Measurements from ENCODE around the gene CCNYL1. TPM values are rescaled to one million over a fixed set of nuclear protein-coding genes. Genes with fewer than 3 reads are reported as not detected.
"Not testable (repeated sequence)": the region's sequence is repeated elsewhere in the genome, so short reads cannot be mapped to it uniquely, and the experiment has no call there.

Gene CCNYL1
- polyA plus RNA-seq (ENCODE audit: insufficient read length in 3 of 3): 10 to 100 TPM; 18.3 to 20.4 (median 20.3) TPM

DNA sequence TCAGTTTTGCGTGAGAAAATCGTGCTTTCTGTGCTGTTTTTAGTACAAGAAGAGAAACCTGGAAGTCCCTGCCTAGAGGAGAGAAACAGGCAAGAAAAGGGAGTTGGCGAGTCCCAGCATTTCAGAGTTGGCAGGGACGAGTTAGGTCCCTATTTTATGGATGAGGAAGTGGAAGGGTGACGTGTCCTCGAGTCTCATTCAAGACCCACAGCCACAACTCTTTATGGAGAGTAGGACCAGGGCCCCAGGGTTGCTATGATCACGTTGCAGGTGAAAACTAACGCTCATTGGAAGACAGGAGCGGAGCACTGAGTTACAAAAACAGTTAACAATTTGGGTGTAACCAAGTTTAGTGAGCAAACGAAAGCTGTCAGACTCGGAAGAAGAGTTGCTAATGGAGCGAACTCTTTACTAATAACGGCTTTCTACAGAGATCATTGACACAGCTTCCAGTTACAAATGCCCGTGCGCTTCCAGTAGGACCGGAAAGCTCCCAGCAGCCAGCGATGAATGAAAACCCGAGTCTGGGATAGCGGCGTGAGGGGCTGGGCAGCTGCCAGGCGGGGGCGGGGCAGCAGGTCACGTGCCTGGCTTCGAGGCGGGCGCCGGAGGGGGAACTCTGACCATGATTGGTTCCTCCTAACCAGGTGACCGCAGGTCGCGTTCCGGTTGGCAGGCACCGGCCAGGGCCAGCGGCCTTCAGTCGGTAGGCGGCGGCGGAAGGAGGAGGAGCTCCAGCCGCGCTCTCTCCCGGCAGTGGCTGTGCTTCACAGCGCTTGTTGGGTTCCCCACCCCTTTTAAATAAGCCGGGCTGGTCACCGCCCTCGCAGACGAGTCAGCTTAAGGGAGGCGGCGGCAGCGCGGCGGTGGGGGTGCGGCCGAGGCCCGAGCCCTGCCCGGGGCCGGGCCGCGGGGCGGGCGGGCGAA, at the start of gene CCNYL1:
Gene CCNYL1 (plus strand): TSS at position 827 of the 927 bp plus-strand sequence. CDS start 257 bp downstream, outside the sequence.
- DNase-seq (ENCODE audit: low read depth in 3 of 3, low spot score in 2 of 3): peak; percentile 91 to 95 (median 94)

DNA sequence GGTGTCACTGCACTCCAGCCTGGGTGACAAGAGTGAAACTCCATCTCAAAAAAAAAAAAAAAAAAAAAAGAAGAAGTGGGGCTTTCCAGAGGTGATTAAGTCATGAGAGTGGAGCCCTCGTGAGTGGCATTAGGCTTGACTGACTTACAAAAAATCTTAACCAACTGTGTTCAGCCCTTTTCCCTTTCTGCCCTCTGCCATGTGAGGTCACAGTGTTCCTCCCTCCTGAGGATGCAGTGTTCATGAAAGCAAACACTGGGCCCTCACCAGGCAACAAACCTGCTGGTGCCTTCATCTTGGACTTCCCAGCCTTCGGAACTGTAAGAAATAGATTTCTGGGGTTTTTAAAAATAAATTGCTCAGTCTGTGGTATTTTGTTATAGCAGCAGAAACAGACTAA, 49.2 kb upstream of the CCNYL1 start:
- DNase-seq (ENCODE audit: low read depth in 3 of 3, low spot score in 2 of 3): no peak

DNA sequence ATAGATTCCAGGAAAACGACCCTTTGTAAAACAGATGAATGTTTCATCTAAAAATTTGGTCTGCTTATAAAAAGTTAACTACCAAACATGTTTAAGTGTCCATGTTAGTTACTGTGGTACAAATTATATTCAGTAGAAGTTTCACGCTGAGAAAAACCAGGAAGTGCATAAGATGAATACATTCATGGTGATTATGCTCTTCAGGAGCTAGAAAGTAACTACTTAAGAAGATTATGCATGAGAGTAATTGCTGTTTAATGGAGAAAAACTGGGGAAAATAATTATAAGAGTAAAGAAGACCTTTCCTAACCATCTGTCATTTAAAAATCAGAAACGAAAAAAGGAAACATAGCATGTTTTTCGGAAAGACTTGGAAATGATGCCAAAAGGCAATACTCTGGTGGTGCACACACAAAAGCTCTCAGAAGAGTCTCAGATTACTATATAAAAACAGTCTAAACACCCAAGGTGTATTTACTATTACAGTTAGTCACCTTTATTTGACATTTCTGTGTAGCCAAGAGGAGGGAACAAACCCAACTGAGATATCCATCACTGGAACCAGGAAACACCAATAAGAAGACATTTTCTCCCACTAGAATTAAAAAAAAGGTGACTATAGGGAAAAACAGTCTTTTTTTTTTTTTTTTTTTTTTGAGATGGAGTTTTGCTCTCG, 47.4 kb upstream of the CCNYL1 start:
- no peak for DNase-seq (ENCODE audit: low read depth in 3 of 3, low spot score in 2 of 3)

DNA sequence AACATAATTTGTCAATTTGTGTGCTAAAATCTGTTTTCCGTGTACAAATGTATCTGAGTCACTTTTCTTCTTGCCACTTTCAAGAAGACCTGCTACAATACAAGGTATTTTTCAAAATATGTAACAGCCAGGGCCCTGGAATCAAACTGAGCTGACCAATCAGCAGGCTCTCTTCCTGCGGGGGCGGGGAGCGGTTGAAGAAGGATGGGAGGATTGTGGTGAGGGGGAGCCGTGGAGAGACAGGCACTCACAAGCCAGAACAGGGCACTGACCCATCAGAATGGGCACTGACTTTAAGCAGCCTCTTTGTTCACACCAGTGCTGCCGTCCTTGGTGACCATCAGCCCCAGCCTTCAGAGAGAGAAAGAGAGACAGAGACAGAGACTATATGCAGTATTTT, 40.6 kb upstream of the CCNYL1 start:
- no peak for DNase-seq (ENCODE audit: low read depth in 3 of 3, low spot score in 2 of 3)

DNA sequence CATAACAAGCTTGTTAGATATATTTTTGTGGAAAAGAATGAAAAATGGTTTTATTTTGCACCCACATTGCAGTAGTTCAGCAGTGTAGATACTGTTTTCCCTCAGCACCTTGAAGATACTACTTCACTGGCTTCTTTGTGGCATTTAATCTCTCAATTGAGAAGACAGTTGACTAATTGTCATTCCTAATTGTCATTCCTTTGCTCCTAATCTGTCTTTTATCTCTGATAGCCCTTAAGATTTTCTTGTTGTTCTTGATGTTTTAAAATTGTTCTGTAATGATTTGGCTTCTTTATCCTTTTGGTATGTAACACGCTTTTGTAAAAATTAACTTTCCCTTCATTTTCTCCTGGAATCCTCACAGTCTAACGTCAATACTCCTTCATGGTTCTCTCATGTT, 38.0 kb upstream of the CCNYL1 start:
- DNase-seq (ENCODE audit: low read depth in 3 of 3, low spot score in 2 of 3): no peak

DNA sequence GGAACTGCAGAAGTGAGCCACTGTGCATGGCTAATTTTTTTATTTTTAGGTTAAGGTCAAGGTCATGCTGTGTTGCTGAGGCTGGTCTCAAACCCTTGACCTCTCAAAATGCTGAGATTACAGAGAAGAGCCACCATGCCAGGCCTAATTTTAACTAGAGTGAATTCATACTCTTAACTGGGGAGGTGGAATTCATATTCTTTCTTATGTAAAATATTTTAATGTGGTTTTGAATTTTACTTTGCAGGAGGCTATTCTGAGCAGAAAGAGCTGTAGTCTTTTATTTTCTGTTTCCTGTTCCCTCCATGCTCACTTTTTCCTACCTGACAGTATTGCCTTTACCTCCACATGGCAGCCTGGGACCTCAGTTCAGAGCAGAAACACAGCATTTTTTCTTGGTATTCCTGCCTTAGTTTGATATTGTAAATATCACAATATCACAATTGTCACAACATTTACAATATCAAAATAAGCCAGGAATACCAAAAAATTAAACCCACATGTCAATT, 37.1 kb upstream of the CCNYL1 start:
- no peak for DNase-seq (ENCODE audit: low read depth in 3 of 3, low spot score in 2 of 3)

DNA sequence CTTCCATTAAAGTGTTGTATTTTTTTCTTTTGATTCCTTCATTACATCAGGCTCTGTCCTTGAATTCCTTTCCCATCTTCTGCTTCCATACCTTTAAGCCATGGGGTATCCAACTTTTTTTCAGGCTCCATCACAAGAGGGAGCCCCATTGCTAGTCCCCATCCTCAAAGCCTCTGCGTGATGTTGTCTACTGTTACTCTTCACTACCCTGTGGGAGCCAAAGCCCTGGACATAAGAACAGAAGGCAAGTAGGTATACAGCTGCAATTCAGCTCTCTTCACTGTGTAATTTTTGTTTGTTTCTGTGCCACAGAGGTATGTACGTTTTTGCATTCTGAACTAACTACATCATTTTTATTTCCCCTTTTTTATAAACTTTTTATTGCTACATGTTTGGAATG, 36.6 kb upstream of the CCNYL1 start:
- DNase-seq (ENCODE audit: low read depth in 3 of 3, low spot score in 2 of 3): no peak

DNA sequence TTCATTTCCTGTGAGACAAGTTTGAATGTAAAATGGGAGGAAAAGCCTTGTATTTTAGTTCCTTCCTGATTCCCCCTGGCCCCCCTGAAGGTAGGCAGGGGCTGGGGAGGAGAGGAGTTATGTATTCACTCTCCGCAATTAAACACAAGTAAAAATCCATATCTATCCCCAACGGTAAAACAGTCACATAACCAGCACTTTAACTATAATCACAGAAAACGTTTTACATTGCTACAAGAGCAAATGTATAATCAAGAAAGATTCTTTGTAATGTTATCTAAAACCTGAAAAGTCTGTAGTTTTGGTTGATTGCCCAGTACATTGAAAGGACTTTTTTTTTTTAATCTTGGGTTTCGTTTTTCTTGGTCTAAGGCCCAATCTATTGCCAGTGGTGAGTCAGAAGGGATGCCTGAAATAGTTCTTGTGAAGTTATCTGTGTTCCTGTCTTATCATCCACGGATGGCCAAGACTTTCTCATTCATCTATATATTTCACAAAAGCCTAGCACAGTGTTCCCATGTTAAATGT, 34.5 kb upstream of the CCNYL1 start:
- no peak for DNase-seq (ENCODE audit: low read depth in 3 of 3, low spot score in 2 of 3)

DNA sequence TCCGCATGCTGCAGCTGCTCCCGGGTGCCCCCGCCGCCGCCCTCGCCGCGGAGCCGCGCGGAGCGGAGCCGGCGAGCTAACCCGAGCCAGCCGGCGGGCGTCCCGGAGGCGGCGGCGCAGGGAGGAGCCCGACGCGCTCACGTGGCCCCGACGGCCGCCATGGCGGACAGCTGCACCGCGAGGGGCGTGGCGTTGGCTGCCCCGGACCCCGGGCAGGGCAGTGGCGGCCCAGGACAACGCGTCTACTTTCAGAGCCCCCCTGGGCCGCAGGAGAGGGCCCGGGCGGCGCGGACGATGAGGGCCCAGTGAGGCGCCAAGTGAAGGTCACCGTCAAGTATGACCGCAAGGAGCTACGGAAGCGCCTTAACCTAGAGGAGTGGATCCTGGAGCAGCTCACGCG, 30.0 kb upstream of the CCNYL1 start:
- DNase-seq (ENCODE audit: low read depth in 3 of 3, low spot score in 2 of 3): no peak

DNA sequence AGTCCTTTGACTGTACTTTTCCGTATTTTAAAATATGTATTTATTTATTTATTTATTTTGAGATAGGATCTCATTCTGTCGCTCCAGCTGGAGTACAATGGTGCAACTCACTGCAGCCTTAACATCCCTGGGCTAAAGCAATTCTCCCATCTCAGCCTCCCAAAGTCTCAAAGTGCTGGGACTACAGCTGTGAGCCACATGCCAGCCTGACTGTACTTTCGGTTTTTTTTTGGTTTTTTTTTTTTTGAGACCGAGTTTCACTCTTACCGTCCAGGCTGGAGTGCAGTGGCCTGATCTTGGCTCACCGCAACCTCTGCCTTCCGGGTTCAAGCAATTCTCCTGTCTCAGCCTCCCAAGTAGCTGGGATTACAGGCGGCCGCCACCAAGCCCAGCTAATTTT, 28.9 kb upstream of the CCNYL1 start:
- DNase-seq (ENCODE audit: low read depth in 3 of 3, low spot score in 2 of 3): no peak

DNA sequence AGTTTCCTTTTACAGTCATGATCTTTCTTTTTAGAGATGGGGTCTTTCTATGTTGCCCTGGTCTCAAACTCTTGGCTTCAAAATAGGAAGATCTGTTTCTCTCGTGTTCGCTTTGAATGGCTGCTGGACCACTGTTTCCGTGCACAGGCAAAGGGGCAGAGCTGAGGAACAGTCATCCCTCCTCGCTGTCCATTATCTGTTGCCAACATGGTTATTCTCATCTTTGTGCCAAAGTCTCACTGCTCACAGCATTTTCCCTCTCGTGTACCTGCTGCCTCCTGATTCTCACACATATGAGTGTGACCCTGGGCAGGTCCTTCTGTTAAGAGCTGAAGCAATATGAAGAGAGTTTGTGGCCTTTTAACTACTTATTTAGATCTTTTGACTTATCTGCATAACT, 28.0 kb upstream of the CCNYL1 start:
- no peak for DNase-seq (ENCODE audit: low read depth in 3 of 3, low spot score in 2 of 3)

DNA sequence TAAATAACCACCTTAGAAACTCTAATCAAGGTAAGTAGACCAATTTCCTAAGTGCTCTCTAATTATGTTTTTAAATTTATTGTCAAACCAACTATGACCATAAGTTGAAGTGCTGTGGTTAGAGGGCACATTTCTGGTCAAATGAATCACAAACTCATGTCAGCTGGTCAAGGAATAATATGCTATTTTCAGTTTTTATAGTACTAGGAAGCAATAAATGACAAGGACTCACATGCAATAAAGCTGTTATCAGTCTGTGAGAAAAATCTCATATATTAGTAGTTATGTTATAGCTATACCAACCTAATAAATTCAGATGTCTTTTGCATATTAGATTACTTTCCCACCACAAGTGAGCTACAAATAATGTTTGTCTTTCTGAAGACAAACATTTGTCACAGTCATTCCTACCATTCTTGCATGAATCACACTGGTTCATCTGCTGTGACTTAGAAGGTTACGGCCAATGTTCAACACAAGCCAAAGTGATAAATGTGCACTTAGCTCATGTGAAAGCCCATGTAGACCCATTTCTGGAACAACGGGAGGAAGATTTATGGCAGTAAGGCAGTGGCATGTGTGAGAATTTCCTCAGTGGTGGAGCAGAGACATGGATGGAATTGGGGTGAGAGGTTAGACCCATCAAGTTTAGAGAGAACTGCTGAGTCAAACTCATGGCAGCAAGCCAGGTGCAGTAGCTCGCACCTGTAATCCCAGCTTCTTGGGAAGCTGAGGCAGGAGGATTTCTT, 27.4 kb upstream of the CCNYL1 start:
- no peak for DNase-seq (ENCODE audit: low read depth in 3 of 3, low spot score in 2 of 3)

DNA sequence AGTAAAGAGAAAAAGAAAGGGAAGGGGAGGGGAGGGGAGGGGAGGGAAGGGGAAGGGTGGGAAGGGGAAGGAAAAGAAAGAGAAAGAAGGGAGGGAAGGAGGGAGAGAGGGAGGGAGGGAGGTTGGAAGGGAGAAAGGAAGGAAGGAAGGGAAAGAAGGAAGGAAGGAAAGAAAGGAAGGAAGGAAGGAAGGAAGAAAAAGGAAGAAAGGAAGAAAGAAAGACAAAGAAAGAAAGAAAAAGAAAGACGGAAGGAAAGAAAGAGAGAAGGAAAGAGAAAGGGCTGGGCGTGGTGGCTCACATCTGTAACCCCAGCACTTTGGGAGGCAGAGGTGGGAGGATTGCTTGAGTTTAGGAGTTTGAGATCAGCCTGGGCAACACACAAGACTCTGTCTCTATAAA, 24.6 kb upstream of the CCNYL1 start:
- DNase-seq (ENCODE audit: low read depth in 3 of 3, low spot score in 2 of 3): no peak

DNA sequence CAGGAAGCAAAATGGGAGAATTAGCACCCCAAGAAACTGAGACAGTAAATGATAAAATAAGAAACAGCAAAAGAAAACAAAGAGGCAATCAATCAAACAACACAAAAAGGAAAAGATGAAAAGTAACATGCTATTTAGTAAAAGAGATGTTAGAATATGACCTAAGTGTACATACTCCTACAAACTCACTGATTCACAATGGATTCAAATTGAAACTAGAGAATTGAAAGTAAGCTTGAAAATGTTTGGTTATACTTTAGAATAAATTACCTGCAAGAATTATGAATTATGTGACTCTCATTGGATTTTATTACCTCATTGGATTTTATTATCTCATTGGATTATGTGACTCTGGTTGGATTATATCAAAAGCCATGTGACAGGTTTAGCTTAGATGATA, 22.8 kb upstream of the CCNYL1 start:
- no peak for DNase-seq (ENCODE audit: low read depth in 3 of 3, low spot score in 2 of 3)

DNA sequence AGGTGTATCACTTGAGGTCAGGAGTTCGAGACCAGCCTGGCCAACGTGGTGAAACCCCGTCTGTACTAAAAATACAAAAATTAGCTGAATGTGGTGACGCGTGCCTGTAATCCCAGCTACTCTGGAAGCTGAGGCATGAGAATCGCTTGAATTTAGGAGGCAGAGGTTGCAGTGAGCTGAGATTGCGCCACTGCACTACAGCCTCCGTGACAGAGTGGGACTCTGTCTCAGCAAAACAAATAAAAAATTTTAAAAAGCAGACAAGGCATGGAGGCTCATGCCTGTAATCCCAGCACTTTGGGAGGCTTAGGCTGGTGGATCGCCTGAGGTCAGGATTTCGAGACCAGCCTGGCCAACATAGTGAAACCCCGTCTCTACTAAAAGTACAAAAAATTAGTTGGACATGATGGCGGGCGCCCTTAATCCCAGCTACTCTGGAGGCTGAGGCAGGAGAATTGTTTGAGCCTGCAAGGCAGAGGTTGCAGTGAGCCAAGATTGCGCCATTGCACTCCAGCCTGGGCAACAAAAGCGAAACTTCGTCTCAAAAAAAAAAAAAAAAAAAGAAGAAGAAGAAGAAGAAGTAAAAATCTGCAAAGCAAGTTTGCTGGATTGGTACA, 20.5 kb upstream of the CCNYL1 start:
- not testable (repeated sequence) for DNase-seq (ENCODE audit: low read depth in 3 of 3, low spot score in 2 of 3)

DNA sequence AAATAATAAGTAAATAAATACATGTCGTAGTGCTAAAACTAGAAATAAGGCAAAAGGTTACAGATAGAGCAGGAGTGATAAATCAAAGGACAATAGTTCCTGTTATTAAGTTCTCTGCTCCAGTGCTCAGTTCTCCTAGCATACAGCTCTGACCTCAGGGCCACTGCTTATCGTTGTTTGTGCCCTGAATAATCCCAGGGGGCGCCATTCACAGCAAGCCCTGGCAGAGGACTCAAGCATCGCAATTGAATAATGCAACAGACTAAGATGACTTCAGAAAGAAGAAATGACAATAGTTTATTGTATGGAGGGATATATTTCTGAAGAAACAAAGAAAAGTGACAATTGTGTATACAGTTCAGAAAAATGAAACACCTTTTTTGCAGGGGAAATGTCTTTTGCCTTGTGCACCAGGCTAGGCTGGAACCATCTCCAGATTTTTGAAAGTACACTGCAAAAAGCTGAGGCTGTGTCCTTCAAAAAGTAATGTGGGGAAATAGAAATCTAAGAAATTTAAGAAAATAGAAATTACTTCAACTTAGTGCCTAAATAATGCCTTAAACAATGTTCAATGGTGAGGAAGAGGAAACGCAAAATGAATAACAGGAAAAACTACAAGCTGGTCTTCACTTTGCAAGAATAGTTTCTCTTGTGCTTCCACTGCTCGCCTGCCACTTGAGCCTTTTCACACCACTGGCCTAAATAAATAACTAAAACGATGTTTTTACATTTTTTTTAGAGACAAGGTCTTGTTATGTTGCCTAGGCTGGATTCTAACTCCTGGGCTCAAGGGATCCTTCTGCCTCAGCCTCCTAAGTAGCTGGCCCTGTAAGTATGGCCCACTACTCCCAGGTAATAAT, 19.0 kb upstream of the CCNYL1 start:
- no peak for DNase-seq (ENCODE audit: low read depth in 3 of 3, low spot score in 2 of 3)

DNA sequence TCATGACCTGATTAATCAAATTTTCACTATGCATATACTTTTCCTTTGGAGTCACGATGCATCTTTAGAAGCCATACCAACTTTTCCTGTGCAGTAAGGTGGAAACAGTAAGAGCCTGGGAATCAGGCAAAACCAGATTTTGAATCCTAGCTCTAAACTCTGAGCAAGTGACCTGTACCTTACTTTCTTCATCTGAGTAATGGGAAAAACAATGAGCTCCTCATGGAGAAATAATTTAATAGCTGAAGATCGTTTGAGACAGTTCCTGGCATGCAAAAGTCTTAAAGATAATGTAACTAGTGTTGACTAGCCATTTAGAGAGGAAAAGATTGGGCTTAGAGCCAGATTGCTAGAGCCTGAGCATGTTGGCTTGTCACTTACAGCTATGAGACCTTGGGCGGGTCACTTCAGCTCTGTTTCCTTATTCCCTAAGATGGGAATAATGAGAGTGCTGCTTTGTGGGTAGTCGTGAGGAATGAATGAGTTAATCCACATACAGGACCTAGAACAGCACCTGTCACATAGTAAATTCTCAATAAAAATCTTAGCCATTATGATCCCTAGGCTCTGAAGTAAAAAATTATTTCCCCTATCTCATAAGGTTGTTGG, 17.7 kb upstream of the CCNYL1 start:
- DNase-seq (ENCODE audit: low read depth in 3 of 3, low spot score in 2 of 3): no peak

DNA sequence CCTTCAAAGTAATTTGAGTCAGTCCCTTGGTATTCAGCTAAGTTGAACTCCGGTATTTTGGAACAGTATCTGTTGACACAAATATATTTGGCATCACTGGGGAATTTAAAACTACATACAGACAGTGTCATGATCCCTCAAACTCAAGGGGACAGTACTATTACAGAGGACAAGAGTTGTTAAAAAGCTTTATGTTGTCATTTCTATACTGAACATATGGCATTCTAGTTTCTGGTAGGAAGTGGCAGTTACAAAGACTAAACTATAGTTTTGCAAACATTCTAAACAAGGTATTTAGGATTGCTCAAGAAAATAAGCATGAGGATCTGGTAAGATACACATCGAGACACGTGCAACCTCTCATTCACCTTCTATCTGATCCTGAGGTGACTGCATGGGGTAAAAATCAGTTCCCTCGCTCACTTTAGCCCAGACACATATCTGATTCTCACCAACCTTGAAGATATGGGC, 16.6 kb upstream of the CCNYL1 start:
- DNase-seq (ENCODE audit: low read depth in 3 of 3, low spot score in 2 of 3): no peak

DNA sequence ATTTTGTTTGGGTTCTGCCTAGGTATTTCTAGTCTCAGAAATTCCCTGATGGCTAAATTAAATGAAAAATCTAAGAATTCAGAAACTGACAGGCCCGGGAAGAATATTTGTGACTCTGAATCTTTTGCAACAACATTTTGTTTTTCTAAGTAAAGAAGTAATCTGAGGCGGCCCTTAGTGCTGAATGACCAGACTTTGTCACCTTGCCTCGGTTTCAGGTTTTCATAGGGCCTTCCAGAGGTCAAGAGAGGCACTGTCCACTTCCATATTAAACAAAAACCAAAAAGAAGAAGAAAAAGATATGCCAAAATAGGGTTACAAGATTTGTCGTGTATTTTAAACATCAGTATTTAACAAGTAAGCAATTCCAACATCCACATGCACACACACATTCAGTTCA, 16.1 kb upstream of the CCNYL1 start:
- DNase-seq (ENCODE audit: low read depth in 3 of 3, low spot score in 2 of 3): no peak
